Heart left ventricle (tissue), 13 donors: ENCODE data around the gene TLR3.

Experiments
- POLR2A ChIP-seq, 2 donors: fragments of 450-650 bp; IDR thresholded peaks; one replicate each; pipeline ENCODE4 v1.6.1; 2017; ENCODE audit warnings: antibody characterized with exemption in 2 of 2, mild to moderate bottlenecking in 2 of 2, moderate library complexity in 2 of 2
- TF ChIP-seq, protein P1 (sequence below), 12 donors: fragments of 200-600 bp; sonication (generic) in 4 of 12; IDR thresholded peaks; one replicate each; pipeline versions ENCODE4 v1.5.0 to v1.8.0; 2018 to 2022; ENCODE audit warnings: antibody characterized with exemption in 12 of 12, mild to moderate bottlenecking in 5 of 12
- donor health status: ischemic (EF 13 %, LVEDD 7.1; RV severe dilation, severe dysfunction).
- donor health status: DM: no; HTN: yes; CAD: no.
- donor health status: DM: no; HTN: no; CAD: no.
- donor health status: ischemic (EF 25% LVEDD 6.9; RV normal size, moderate dysfunction).
- donor health status: ischemic (EF 25% LVEDD 5.7; RV mildly dilated, moderate dysfunction).
- donor health status: ischemic (EF 35%, LVEDD 5.7; RV mildly dilated, moderate dysfunction).
- donor health status: nonischemic (EF 11% LVEDD 7.7; RV severe dilation, severe dysfunction).
- donor health status: DM: yes; HTN: yes; CAD: no.
- donor health status: PGD.
- donor health status: ischemic (EF 29% LVEDD 5.4; RV normal size, mild dysfunction).
- donor health status: nonischemic (EF 23%, LVEDD 6.1; RV moderate dilation, normal function).

GRCh38 chr4:186061921-186062320 lies 7.0 kb upstream of the TLR3 start:
- no peak for TF ChIP-seq POLR2A (IDR thresholded peaks at IDR 0.05)
- TF ChIP-seq, protein P1, sequence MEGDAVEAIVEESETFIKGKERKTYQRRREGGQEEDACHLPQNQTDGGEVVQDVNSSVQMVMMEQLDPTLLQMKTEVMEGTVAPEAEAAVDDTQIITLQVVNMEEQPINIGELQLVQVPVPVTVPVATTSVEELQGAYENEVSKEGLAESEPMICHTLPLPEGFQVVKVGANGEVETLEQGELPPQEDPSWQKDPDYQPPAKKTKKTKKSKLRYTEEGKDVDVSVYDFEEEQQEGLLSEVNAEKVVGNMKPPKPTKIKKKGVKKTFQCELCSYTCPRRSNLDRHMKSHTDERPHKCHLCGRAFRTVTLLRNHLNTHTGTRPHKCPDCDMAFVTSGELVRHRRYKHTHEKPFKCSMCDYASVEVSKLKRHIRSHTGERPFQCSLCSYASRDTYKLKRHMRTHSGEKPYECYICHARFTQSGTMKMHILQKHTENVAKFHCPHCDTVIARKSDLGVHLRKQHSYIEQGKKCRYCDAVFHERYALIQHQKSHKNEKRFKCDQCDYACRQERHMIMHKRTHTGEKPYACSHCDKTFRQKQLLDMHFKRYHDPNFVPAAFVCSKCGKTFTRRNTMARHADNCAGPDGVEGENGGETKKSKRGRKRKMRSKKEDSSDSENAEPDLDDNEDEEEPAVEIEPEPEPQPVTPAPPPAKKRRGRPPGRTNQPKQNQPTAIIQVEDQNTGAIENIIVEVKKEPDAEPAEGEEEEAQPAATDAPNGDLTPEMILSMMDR (IDR thresholded peaks at IDR 0.05): no peak
